ENCODE measurements around the gene SLC25A19. TPM values are rescaled to one million over a fixed set of nuclear protein-coding genes. Genes with fewer than 3 reads are reported as not detected.

Gene SLC25A19
- total and polyA plus RNA-seq, 10 of the 15 experiments (the other 5 are each of a cell fraction or from before 2014, with no cell fraction given), result 32.9 to 91.6 (median 53.7) TPM

DNA sequence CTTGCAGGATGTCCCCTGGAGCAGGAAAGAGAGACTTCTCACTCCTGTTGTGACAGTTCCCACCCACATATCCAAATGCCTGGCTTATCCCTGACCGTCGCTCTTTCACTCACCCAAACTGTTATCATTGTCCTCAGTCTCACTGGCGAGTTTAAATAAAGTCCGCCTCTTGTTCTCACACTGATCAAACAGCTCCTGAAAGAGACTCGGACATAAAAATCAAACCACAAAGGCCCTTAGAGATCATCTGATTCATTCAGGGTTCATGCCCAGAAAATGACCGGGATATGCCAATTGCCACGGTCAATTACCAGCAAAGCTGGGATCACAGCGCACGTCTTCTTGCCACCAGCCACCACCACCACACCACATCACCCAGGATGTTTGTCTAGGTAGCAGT lies 47.7 kb downstream of the SLC25A19 start:
- ATAC-seq (no peak), FAIRE-seq (no peak), DNase-seq (ENCODE audit: low read depth, low spot score) (no peak)
- no peak overlapping the region for H3K4me3 ChIP-seq
- peaks cover 58 to 74% of the 10 kb centered on the region in 2 experiments for H3K36me3 ChIP-seq (ENCODE audit: control insufficient read depth in 2 of 2, insufficient read depth in 2 of 2, low read length in 1 of 2)
- H3K9ac ChIP-seq (ENCODE audit: control insufficient read depth, insufficient read depth, low read length), result no peak overlapping the region
- H2AFZ ChIP-seq (ENCODE audit: control insufficient read depth, low read depth, low read length), result no peak overlapping the region
- BruUV-seq (replicated peaks), result no TSS peak
- WGBS (ENCODE audit: insufficient coverage, insufficient replicate concordance, low lambda C conversion rate, missing lambda C conversion rate), result 91% methylated on average over 9 of the region's 9 CpGs
- in situ Hi-C loops (cut with MboI), result no loop called here
- H3K79me2 ChIP-seq (ENCODE audit: control insufficient read depth, insufficient read depth, low read length), result no peaks in the 10 kb centered on the region; the same call in 1 of the 2 replicates
- ChIA-PET POLR2A (interaction anchor here (3.6 kb wide), 1 partner anchor 19 kb away, joined by 21 read pairs; the partner anchor contains the start of genes GGA3 and MRPS7), CTCF (interaction anchor here (0.5 to 4.3 kb wide), 11 partner anchors 8 to 785 kb away, joined by 3 to 34 read pairs (median 4); partner anchors contain the start of genes GGA3, MIF4GD, MRPS7 and NUP85), RAD21 (ENCODE audit: unreplicated experiment) (interaction anchor here (1.6 to 2.1 kb wide), 2 partner anchors 20 to 31 kb away, joined by 4 read pairs; partner anchors contain the start of genes GGA3 and MRPS7), SMC1A (ENCODE audit: uncharacterized antibody, unreplicated experiment) (interaction anchor here (2.0 to 2.3 kb wide), 2 partner anchors 9 to 54 kb away, joined by 4 to 6 read pairs; no protein-coding TSS in a partner anchor)
- no peaks in the 10 kb centered on the region for H3K27me3 ChIP-seq (replicated peaks in 1 of 2; ENCODE audit: control insufficient read depth in 2 of 2, insufficient read depth in 2 of 2, low read length in 1 of 2)
- H3K27ac ChIP-seq (ENCODE audit: control insufficient read depth, insufficient read depth), result peak overlapping the region; percentile 55
- H3K4me1 ChIP-seq (ENCODE audit: control insufficient read depth, insufficient read depth, low read length), result peaks cover 43% of the 10 kb centered on the region
- H3K9me3 ChIP-seq (replicated peaks; ENCODE audit: control insufficient read depth, insufficient read depth, low read length), result no peaks in the 10 kb centered on the region
- intact Hi-C loops (cut with micrococcal nuclease; ENCODE audit: unreplicated experiment), result no loop called here
- no peak overlapping the region for H3K4me2 ChIP-seq (ENCODE audit: control insufficient read depth, insufficient read depth)
- no peaks in the 10 kb centered on the region; the same call in 1 of the 2 replicates for H4K20me1 ChIP-seq (ENCODE audit: control insufficient read depth, insufficient read depth)
- TF ChIP-seq BACH1 (IDR thresholded peaks at IDR 0.05; ENCODE audit: borderline replicate concordance) (no peak), SUZ12 (IDR thresholded peaks at IDR 0.05; ENCODE audit: unreplicated experiment) (no peak), RELA (IDR thresholded peaks at IDR 0.05; ENCODE audit: borderline replicate concordance, partially characterized antibody) (no peak), RCOR1 (conservative IDR thresholded peaks at IDR 0.05; ENCODE audit: low read depth, low read length) (no peak), TAF1 (IDR thresholded peaks at IDR 0.05; ENCODE audit: borderline replicate concordance, low read depth, low read length) (no peak), POU2F2 (IDR thresholded peaks at IDR 0.05; ENCODE audit: borderline replicate concordance, low read depth, low read length) (no peak), NR2F1 (conservative IDR thresholded peaks at IDR 0.05) (no peak), RAD21 (IDR thresholded peaks at IDR 0.05; ENCODE audit: insufficient read depth, low read depth, low read length) (no peak)
- TF ChIP-seq, protein P1, sequence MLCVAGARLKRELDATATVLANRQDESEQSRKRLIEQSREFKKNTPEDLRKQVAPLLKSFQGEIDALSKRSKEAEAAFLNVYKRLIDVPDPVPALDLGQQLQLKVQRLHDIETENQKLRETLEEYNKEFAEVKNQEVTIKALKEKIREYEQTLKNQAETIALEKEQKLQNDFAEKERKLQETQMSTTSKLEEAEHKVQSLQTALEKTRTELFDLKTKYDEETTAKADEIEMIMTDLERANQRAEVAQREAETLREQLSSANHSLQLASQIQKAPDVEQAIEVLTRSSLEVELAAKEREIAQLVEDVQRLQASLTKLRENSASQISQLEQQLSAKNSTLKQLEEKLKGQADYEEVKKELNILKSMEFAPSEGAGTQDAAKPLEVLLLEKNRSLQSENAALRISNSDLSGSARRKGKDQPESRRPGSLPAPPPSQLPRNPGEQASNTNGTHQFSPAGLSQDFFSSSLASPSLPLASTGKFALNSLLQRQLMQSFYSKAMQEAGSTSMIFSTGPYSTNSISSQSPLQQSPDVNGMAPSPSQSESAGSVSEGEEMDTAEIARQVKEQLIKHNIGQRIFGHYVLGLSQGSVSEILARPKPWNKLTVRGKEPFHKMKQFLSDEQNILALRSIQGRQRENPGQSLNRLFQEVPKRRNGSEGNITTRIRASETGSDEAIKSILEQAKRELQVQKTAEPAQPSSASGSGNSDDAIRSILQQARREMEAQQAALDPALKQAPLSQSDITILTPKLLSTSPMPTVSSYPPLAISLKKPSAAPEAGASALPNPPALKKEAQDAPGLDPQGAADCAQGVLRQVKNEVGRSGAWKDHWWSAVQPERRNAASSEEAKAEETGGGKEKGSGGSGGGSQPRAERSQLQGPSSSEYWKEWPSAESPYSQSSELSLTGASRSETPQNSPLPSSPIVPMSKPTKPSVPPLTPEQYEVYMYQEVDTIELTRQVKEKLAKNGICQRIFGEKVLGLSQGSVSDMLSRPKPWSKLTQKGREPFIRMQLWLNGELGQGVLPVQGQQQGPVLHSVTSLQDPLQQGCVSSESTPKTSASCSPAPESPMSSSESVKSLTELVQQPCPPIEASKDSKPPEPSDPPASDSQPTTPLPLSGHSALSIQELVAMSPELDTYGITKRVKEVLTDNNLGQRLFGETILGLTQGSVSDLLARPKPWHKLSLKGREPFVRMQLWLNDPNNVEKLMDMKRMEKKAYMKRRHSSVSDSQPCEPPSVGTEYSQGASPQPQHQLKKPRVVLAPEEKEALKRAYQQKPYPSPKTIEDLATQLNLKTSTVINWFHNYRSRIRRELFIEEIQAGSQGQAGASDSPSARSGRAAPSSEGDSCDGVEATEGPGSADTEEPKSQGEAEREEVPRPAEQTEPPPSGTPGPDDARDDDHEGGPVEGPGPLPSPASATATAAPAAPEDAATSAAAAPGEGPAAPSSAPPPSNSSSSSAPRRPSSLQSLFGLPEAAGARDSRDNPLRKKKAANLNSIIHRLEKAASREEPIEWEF (IDR thresholded peaks at IDR 0.05; ENCODE audit: insufficient replicate concordance, low read depth, low read length), result no peak
- TF ChIP-seq, protein P2, sequence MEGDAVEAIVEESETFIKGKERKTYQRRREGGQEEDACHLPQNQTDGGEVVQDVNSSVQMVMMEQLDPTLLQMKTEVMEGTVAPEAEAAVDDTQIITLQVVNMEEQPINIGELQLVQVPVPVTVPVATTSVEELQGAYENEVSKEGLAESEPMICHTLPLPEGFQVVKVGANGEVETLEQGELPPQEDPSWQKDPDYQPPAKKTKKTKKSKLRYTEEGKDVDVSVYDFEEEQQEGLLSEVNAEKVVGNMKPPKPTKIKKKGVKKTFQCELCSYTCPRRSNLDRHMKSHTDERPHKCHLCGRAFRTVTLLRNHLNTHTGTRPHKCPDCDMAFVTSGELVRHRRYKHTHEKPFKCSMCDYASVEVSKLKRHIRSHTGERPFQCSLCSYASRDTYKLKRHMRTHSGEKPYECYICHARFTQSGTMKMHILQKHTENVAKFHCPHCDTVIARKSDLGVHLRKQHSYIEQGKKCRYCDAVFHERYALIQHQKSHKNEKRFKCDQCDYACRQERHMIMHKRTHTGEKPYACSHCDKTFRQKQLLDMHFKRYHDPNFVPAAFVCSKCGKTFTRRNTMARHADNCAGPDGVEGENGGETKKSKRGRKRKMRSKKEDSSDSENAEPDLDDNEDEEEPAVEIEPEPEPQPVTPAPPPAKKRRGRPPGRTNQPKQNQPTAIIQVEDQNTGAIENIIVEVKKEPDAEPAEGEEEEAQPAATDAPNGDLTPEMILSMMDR (IDR thresholded peaks at IDR 0.05 in 2 of 3, conservative IDR thresholded peaks at IDR 0.05 in 1 of 3; ENCODE audit: control insufficient read depth in 2 of 3, extremely low read depth in 1 of 3, insufficient read depth in 1 of 3, low read depth in 3 of 3, low read length in 3 of 3), result no peak
- TF ChIP-seq, protein P3, sequence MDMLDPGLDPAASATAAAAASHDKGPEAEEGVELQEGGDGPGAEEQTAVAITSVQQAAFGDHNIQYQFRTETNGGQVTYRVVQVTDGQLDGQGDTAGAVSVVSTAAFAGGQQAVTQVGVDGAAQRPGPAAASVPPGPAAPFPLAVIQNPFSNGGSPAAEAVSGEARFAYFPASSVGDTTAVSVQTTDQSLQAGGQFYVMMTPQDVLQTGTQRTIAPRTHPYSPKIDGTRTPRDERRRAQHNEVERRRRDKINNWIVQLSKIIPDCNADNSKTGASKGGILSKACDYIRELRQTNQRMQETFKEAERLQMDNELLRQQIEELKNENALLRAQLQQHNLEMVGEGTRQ (IDR thresholded peaks at IDR 0.05; ENCODE audit: borderline replicate concordance, low read depth, low read length), result no peak
- TF ChIP-seq, protein P4, sequence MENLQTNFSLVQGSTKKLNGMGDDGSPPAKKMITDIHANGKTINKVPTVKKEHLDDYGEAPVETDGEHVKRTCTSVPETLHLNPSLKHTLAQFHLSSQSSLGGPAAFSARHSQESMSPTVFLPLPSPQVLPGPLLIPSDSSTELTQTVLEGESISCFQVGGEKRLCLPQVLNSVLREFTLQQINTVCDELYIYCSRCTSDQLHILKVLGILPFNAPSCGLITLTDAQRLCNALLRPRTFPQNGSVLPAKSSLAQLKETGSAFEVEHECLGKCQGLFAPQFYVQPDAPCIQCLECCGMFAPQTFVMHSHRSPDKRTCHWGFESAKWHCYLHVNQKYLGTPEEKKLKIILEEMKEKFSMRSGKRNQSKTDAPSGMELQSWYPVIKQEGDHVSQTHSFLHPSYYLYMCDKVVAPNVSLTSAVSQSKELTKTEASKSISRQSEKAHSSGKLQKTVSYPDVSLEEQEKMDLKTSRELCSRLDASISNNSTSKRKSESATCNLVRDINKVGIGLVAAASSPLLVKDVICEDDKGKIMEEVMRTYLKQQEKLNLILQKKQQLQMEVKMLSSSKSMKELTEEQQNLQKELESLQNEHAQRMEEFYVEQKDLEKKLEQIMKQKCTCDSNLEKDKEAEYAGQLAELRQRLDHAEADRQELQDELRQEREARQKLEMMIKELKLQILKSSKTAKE (IDR thresholded peaks at IDR 0.05; ENCODE audit: low read depth, poor library complexity, severe bottlenecking), result no peak

All from GM12878 (cell line).